Stimulated activated CD8-positive, alpha-beta memory T cell treated with anti-CD3 and anti-CD28 coated beads, Interleukin-4, amount 100 ng/mL, for 24 hours (primary cell): Measurements from ENCODE around the gene BAG1.

ENCODE experiments used
- DNase-seq: peaks from one replicate; pipeline ENCODE4 v3.0.0-alpha.2; 2020; ENCODE audit warnings: low read depth

BAG1 gene

GRCh38 chr9:33210006-33210715, 54.3 kb downstream of the BAG1 start:
- no peak for DNase-seq

- DNase-seq = no peak
These were observed 55.1 kb downstream of the BAG1 start for GRCh38 chr9:33209394-33209793.

GRCh38 chr9:33202552-33203201, 61.8 kb downstream of the BAG1 start:
- peak; percentile 3 for DNase-seq
